OCI-M2 (cell line): Measurements from ENCODE around the gene TFAP2E.
"Not testable (repeated sequence)": the region's sequence is repeated elsewhere in the genome, so short reads cannot be mapped to it uniquely, and the experiment has no call there.

Experiments used
- DNase-seq: peaks from one replicate; lab custom pipeline; 2025; ENCODE audit not compliant: unreplicated experiment; lab: John Stamatoyannopoulos, UW

The TFAP2E gene

GRCh38 chr1:35572296-35572695 is 818 bp upstream of the TFAP2E start:
- no peak for DNase-seq

DNA sequence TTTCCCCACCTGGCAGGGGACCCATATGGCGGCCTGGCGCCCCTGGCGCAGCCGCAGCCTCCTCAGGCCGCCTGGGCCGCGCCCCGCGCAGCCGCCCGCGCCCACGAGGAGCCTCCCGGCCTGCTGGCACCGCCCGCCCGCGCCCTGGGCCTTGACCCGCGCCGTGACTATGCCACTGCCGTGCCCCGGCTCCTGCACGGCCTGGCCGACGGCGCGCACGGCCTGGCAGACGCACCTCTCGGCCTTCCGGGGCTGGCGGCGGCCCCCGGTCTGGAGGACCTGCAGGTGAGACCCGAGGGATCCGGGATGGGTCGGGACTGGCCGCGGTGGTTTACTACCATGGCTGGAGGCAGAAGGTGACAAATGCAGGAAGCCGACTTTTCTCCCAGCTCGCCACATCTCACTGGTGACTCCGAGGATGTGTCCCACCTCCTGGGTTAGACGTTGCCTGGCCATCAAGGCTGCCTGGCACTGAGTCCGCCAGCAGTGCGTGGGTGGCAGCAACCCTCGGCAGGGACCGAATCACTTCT is 1.1 kb downstream of the TFAP2E start:
- DNase-seq = no peak

GRCh38 chr1:35574655-35575415 is 1.7 kb downstream of the TFAP2E start:
- no peak for DNase-seq

GRCh38 chr1:35575416-35575958 is 2.4 kb downstream of the TFAP2E start:
- DNase-seq = no peak

GRCh38 chr1:35576061-35576765 is 3.1 kb downstream of the TFAP2E start:
- DNase-seq = no peak

- not testable (repeated sequence) for DNase-seq
Observed at GRCh38 chr1:35576766-35577070, 3.6 kb downstream of the TFAP2E start.

DNA sequence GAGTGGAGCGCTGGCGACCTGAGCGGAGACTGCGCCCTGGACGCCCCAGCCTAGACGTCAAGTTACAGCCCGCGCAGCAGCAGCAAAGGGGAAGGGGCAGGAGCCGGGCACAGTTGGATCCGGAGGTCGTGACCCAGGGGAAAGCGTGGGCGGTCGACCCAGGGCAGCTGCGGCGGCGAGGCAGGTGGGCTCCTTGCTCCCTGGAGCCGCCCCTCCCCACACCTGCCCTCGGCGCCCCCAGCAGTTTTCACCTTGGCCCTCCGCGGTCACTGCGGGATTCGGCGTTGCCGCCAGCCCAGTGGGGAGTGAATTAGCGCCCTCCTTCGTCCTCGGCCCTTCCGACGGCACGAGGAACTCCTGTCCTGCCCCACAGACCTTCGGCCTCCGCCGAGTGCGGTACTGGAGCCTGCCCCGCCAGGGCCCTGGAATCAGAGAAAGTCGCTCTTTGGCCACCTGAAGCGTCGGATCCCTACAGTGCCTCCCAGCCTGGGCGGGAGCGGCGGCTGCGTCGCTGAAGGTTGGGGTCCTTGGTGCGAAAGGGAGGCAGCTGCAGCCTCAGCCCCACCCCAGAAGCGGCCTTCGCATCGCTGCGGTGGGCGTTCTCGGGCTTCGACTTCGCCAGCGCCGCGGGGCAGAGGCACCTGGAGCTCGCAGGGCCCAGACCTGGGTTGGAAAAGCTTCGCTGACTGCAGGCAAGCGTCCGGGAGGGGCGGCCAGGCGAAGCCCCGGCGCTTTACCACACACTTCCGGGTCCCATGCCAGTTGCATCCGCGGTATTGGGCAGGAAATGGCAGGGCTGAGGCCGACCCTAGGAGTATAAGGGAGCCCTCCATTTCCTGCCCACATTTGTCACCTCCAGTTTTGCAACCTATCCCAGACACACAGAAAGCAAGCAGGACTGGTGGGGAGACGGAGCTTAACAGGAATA is 4.2 kb downstream of the TFAP2E start:
- DNase-seq = no peak

- no peak for DNase-seq
Observed at GRCh38 chr1:35580949-35581388, 7.9 kb downstream of the TFAP2E start.

- not testable (repeated sequence) for DNase-seq
Observed at GRCh38 chr1:35581621-35582020, 8.5 kb downstream of the TFAP2E start.

- DNase-seq = no peak
Observed at GRCh38 chr1:35585281-35585680, 12.2 kb downstream of the TFAP2E start.

DNA sequence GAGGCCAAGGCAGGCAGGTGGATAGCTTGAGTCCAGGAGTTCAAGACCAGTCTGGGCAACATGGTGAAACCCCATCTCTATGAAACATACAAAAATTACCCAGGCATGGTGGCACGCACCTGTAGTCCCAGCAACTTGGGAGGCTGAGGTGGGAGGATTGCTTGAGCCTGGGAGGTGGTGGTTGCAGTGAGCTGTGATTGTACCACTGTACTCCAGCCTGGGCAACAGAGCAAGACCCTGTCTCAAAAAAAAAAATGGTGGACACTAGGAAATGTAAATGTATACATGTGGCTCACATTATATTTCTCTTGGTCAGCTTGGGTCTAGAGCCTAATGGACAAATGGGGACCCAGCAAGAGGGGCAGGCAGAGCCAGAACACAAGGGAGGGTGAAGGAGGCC is 12.7 kb downstream of the TFAP2E start:
- not testable (repeated sequence) for DNase-seq

DNA sequence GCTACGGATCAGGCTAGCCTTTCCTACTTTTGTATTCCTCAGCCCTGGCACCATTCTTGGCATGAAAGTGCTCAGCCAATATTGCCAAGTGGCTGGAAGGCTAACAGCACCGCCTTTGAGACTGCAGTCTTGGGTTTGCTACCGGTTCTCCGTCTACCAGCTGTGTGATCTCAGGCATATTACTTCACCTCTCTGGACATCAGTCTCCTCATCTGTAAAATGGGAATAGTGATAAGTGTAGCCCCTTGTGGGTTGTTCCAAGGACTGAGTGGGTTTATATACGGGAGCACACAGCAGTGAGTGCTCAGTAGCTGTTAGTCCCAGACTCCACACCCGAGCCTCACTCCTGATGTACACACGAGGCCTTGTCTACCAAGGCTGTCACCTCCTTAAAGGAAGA is 13.7 kb downstream of the TFAP2E start:
- no peak for DNase-seq

DNA sequence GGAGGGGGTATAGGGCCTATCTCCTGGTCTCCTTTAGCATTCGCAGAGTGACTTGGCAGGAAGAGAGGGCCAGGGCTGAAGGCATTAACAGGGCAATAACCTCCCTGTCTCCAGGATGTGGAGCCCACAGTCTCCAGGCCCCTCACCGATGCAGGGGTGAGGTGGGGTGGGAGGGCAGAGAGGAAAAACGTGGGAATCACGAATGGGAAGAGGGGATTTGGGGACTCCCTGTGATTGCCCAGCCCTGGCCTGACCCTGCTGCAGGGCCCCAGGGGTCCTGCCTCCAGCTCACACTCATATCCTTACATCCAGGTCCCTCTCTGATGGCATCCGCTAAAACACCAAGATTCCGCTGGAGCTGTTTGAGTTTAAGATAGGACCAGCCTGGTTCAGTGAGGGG is 14.6 kb downstream of the TFAP2E start:
- no peak for DNase-seq

- DNase-seq = no peak
Observed at GRCh38 chr1:35588197-35588910, 15.2 kb downstream of the TFAP2E start.

DNA sequence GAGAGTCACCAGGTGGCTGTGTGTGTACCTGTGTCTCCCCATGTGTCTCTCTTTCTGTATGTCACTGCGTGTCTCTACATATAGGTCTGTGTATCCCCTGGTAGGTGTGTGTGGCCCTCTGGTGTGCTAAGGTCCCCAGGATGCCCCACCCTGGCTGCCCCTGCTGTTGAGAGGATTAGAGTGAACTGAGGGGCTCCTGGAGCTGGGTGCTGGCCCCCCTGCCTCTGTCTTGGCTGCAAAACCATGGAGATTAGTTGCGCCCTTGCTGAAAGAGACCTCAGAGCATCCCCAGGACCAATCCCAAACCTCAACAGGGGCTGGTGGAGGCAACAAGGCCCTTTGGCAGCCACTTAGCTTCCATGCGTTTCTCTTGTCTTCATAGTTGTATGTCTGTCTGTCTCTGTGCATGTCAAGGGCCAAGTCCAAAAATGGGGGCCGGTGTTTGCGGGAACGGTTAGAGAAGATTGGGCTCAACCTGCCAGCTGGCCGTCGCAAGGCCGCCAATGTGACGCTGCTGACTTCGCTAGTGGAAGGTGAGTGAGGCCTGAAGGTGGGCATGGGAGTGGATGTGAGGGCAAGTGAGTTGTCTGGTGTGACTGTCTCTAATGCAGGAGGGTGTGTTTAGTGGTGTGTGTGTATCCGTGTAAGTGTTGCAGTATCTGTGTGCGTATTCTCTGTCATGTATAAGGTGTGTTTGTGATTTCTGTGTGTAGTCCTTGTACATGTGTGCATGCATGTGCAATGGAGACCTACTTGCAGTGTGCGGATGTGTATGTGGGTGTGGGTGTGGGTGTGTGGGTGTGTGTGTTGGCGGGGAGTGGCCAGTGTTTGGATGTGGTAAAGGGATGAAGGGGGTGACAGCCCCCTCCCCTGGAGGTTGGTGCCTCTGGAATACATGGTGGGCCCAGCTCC is 16.7 kb downstream of the TFAP2E start:
- DNase-seq = no peak

GRCh38 chr1:35590476-35591040 is 17.4 kb downstream of the TFAP2E start:
- DNase-seq = no peak

GRCh38 chr1:35591211-35591610 is 18.1 kb downstream of the TFAP2E start:
- DNase-seq = no peak

DNA sequence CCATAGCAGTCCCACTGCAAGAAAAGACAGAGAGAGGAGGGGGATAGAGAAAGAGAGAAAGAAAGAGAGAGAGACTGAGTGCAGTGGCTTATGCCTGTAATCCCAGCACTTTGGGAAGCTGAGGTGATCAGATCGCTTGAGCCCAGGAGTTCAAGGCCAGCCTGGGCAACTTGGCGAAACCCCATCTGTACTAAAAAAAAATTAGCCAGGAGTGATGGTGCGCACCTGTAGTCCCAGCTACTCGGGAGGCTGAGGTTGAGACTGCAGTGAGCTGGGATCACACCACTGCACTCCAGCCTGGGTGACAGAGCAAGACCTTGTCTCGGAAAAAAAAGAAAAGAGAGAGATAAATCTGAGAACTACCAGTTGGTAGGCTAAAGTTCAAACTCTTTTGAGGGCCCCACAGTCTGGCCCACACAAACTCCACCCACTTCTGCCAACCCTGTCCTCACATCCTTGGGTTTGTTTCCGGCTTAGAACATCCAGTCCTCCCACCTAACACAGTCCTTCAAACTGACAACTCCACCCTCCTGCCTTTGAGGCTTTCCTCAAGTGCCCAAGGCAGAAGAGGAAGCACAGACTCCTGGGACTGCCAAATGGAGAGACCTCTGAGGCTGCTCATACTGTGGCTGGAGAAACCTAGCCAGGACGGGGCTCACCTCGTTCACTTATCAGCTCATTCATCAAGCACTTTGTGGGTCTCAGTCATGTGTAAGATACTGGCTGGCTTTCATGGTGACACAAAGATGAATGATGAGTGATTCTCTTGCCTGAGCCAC is 20.1 kb downstream of the TFAP2E start:
- DNase-seq = no peak
